H1 (cell line): ENCODE measurements around the gene ACOT7. TPM values are rescaled to one million over a fixed set of nuclear protein-coding genes. Genes with fewer than 3 reads are reported as not detected.

ENCODE experiments used
- CREB1 ChIP-seq: IDR thresholded peaks from 2 replicates; pipeline ENCODE4 v1.6.1; 2012; ENCODE audit warnings: inconsistent platforms
- EZH2 ChIP-seq: fragments of 200-600 bp; sonication (generic); IDR thresholded peaks from 2 replicates; pipeline ENCODE4 v1.7.1; 2012; ENCODE audit warnings: low read depth, mild to moderate bottlenecking, moderate library complexity, low read length, inconsistent platforms; ENCODE audit not compliant: severe bottlenecking
- polyA plus RNA-seq, 7 experiments: library from polyadenylated mRNA; depleted of rRNA in 3 of 7; stranded (reverse) in 5 of 7; unstranded in 2 of 7; fragments of >200 nt in 5 of 7; fragments of 200-250 nt in 2 of 7; gene quantifications; 1 replicate in 5 of 7; 2 replicates in 1 of 7; 4 replicates in 1 of 7; pipeline versions ENCODE4 v1.2.1 to v1.2.3, GENCODE V29; 2011 to 2013; ENCODE audit warnings: missing spikeins in 2 of 7, mixed read lengths in 2 of 7
- total RNA-seq: library from RNA; stranded (reverse); fragmentation: NEBNext Ultra II Directional; extraction: Animal tissue kit (Norgen Biotek cat#: 25700); gene quantifications from 2 replicates; pipeline ENCODE4 v1.2.1, GENCODE V29; 2021
- TF ChIP-seq, protein P1 (sequence below), 3 experiments: IDR thresholded peaks; 1 replicate in 2 of 3; 2 replicates in 1 of 3; pipeline versions ENCODE4 v1.5.1 to v1.6.1; 2011; ENCODE audit warnings: low read length in 3 of 3, mild to moderate bottlenecking in 3 of 3, inconsistent platforms in 2 of 3, low read depth in 1 of 3, moderate library complexity in 1 of 3; ENCODE audit not compliant: insufficient read depth in 1 of 3; ENCODE audit errors: control extremely low read depth in 1 of 3

The ACOT7 gene
- total and polyA plus RNA-seq, 2 of the 8 experiments (the other 6 are each of a cell fraction or from before 2014, with no cell fraction given), result 151 to 214 TPM

DNA sequence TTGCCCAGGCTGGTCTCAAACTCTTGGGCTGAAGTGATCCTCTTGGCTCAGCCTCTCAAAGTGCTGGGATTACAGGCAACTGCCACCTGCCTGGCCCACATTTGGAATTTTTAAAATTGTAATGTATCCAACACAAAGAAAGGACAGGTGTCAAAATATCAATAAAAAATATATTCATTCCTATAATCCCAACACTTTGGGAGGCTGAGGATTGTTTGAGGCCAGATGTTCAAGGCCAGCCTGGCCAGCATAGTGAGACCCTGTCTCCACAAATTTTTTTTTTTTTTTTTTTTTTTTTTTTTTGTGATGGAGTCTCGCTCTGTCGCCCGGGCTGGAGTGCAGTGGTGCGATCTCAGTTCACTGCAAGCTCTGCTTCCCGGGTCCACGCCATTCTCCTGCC, 16.2 kb upstream of the ACOT7 start (continued):
- TF ChIP-seq, protein P1, sequence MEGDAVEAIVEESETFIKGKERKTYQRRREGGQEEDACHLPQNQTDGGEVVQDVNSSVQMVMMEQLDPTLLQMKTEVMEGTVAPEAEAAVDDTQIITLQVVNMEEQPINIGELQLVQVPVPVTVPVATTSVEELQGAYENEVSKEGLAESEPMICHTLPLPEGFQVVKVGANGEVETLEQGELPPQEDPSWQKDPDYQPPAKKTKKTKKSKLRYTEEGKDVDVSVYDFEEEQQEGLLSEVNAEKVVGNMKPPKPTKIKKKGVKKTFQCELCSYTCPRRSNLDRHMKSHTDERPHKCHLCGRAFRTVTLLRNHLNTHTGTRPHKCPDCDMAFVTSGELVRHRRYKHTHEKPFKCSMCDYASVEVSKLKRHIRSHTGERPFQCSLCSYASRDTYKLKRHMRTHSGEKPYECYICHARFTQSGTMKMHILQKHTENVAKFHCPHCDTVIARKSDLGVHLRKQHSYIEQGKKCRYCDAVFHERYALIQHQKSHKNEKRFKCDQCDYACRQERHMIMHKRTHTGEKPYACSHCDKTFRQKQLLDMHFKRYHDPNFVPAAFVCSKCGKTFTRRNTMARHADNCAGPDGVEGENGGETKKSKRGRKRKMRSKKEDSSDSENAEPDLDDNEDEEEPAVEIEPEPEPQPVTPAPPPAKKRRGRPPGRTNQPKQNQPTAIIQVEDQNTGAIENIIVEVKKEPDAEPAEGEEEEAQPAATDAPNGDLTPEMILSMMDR (IDR thresholded peaks at IDR 0.05; ENCODE audit: control extremely low read depth in 1 of 3, insufficient read depth in 1 of 3, low read depth in 1 of 3, low read length in 3 of 3), result no peak
- no peak for TF ChIP-seq EZH2
- no peak for TF ChIP-seq CREB1
